CD4-positive, alpha-beta T cell treated with Interleukin-6 for 4 hours (primary cell): ENCODE data around the gene SFT2D2.
A peak's percentile ranks its signal among the peaks of the same experiment; 100 is the strongest.

ENCODE experiments used
- DNase-seq: peaks from one replicate; pipeline ENCODE4 v3.0.0-alpha.2; 2020; ENCODE audit warnings: mixed read lengths

The SFT2D2 gene

GRCh38 chr1:168223681-168224540, 1.9 kb upstream of the SFT2D2 start:
- DNase-seq = no peak

GRCh38 chr1:168224991-168225390, 813 bp upstream of the SFT2D2 start:
- no peak for DNase-seq

GRCh38 chr1:168227620-168228019, 1.8 kb downstream of the SFT2D2 start:
- DNase-seq = no peak

- DNase-seq = no peak
Observed at GRCh38 chr1:168229893-168230292, 4.1 kb downstream of the SFT2D2 start.

GRCh38 chr1:168230709-168231108, 4.9 kb downstream of the SFT2D2 start:
- no peak for DNase-seq

- DNase-seq = peak; percentile 36
Observed at GRCh38 chr1:168234846-168235547, 9.2 kb downstream of the SFT2D2 start.

GRCh38 chr1:168235548-168235885, 9.7 kb downstream of the SFT2D2 start:
- no peak for DNase-seq

GRCh38 chr1:168235937-168236336, 10.1 kb downstream of the SFT2D2 start:
- DNase-seq = no peak

GRCh38 chr1:168236836-168237611, 11.2 kb downstream of the SFT2D2 start:
- DNase-seq = no peak

GRCh38 chr1:168243198-168243597, 17.4 kb downstream of the SFT2D2 start:
- no peak for DNase-seq

- no peak for DNase-seq
Observed at GRCh38 chr1:168243636-168244212, 17.9 kb downstream of the SFT2D2 start.

- DNase-seq = no peak
Observed at GRCh38 chr1:168245042-168245441, 19.2 kb downstream of the SFT2D2 start.

- DNase-seq = no peak
Observed at GRCh38 chr1:168246506-168246905, 20.7 kb downstream of the SFT2D2 start.

- DNase-seq = no peak
Observed at GRCh38 chr1:168252204-168252733, 26.5 kb downstream of the SFT2D2 start.

- DNase-seq = no peak
Observed at GRCh38 chr1:168256164-168256563, 30.4 kb downstream of the SFT2D2 start.

- no peak for DNase-seq
Observed at GRCh38 chr1:168257397-168257796, 31.6 kb downstream of the SFT2D2 start.

- DNase-seq = no peak
Observed at GRCh38 chr1:168259567-168259966, 33.8 kb downstream of the SFT2D2 start.

- DNase-seq = no peak
Observed at GRCh38 chr1:168260393-168260792, 34.6 kb downstream of the SFT2D2 start.

GRCh38 chr1:168261390-168261789, 35.6 kb downstream of the SFT2D2 start:
- no peak for DNase-seq

GRCh38 chr1:168263130-168263529, 37.3 kb downstream of the SFT2D2 start:
- no peak for DNase-seq

- no peak for DNase-seq
Observed at GRCh38 chr1:168264296-168264695, 38.5 kb downstream of the SFT2D2 start.

- no peak for DNase-seq
Observed at GRCh38 chr1:168265596-168265995, 39.8 kb downstream of the SFT2D2 start.

- DNase-seq = no peak
Observed at GRCh38 chr1:168266644-168267186, 40.9 kb downstream of the SFT2D2 start.
